Transverse colon (tissue), 4 donors: ENCODE results near the gene KRTAP12-1.

Experiments used
- CTCF ChIP-seq, 5 experiments: fragments of 200-600 bp in 3 of 5; fragments of 450-650 bp in 2 of 5; sonication (generic) in 3 of 5; IDR thresholded peaks; 1 replicate in 2 of 5; 2 replicates in 3 of 5; pipeline ENCODE4 v1.5.1; 2016 to 2017; ENCODE audit warnings: antibody characterized with exemption in 5 of 5, inconsistent platforms in 3 of 5, mild to moderate bottlenecking in 2 of 5, moderate library complexity in 1 of 5
- POLR2AphosphoS5 ChIP-seq, 3 donors: sonication (generic); formaldehyde crosslinking; IDR thresholded peaks; one replicate each; pipeline ENCODE4 v1.6.1; 2016; ENCODE audit warnings: antibody characterized with exemption in 3 of 3

GRCh38 chr21:44726826-44727225 is 44.9 kb upstream of the KRTAP12-1 start:
- TF ChIP-seq CTCF (IDR thresholded peaks at IDR 0.05) (no peak), POLR2AphosphoS5 (IDR thresholded peaks at IDR 0.05) (no peak)
